Measurements from ENCODE around the gene SPATC1L.

Gene SPATC1L

GRCh38 chr21:46122237-46122671 lies 62.0 kb downstream of the SPATC1L start:
- no peak for DNase-seq (ENCODE audit: low spot score)
- no peak for FAIRE-seq

GRCh38 chr21:46121286-46122221 lies 62.7 kb downstream of the SPATC1L start:
- FAIRE-seq, result no peak
- DNase-seq (ENCODE audit: low spot score), result no peak

GRCh38 chr21:46120301-46121285 lies 63.7 kb downstream of the SPATC1L start:
- FAIRE-seq, result no peak
- DNase-seq (ENCODE audit: low spot score), result no peak

- no peak for FAIRE-seq
- no peak for DNase-seq (ENCODE audit: low spot score)
These were observed 64.5 kb downstream of the SPATC1L start for GRCh38 chr21:46119637-46120271.

GRCh38 chr21:46119144-46119636 lies 65.1 kb downstream of the SPATC1L start:
- FAIRE-seq, result no peak

GRCh38 chr21:46118316-46119143 lies 65.7 kb downstream of the SPATC1L start:
- DNase-seq (ENCODE audit: low spot score) (no peak), FAIRE-seq (no peak)

More at GRCh38 chr21:46119144-46119636, 65.1 kb downstream of the SPATC1L start:
- no peak for DNase-seq (ENCODE audit: low spot score)

GRCh38 chr21:46117586-46118315 lies 66.5 kb downstream of the SPATC1L start:
- FAIRE-seq, result no peak
- no peak for DNase-seq (ENCODE audit: low spot score)

- no peak for FAIRE-seq
- DNase-seq (ENCODE audit: low spot score), result no peak
These were observed 67.3 kb downstream of the SPATC1L start for GRCh38 chr21:46116776-46117585.

GRCh38 chr21:46116189-46116775 lies 68.0 kb downstream of the SPATC1L start:
- DNase-seq (ENCODE audit: low spot score) (no peak), FAIRE-seq (no peak)

GRCh38 chr21:46115441-46116188 lies 68.6 kb downstream of the SPATC1L start:
- no peak for FAIRE-seq
- DNase-seq (ENCODE audit: low spot score), result no peak

- DNase-seq (ENCODE audit: low spot score) (no peak), FAIRE-seq (no peak)
These were observed 69.3 kb downstream of the SPATC1L start for GRCh38 chr21:46114963-46115362.

GRCh38 chr21:46113497-46114176 lies 70.6 kb downstream of the SPATC1L start:
- FAIRE-seq (no peak), DNase-seq (ENCODE audit: low spot score) (no peak)

- FAIRE-seq (no peak), DNase-seq (ENCODE audit: low spot score) (no peak)
These were observed 71.5 kb downstream of the SPATC1L start for GRCh38 chr21:46112725-46113215.

GRCh38 chr21:46111857-46112724 lies 72.2 kb downstream of the SPATC1L start:
- no peak for FAIRE-seq
- no peak for DNase-seq (ENCODE audit: low spot score)

- no peak for DNase-seq (ENCODE audit: low spot score)
These were observed 73.1 kb downstream of the SPATC1L start for GRCh38 chr21:46111193-46111571.

More at GRCh38 chr21:46111193-46111571, 73.1 kb downstream of the SPATC1L start:
- no peak for FAIRE-seq
